Measurements from ENCODE around the gene CEP162.

GRCh38 chr6:84172574-84172973 lies 54.9 kb downstream of the CEP162 start:
- TF ChIP-seq CTCF (conservative IDR thresholded peaks at IDR 0.05) (no peak), ZFX (IDR thresholded peaks at IDR 0.05) (no peak)

Measured in C4-2B (cell line).